IPS-NIHi7 (cell line): ENCODE results near the gene KRTAP9-6.
"Not testable (repeated sequence)": the region's sequence is repeated elsewhere in the genome, so short reads cannot be mapped to it uniquely, and the experiment has no call there.

ENCODE experiments used
- DNase-seq: peaks from one replicate; pipeline ENCODE4 v3.0.0; 2012; ENCODE audit warnings: mixed read lengths; ENCODE audit errors: extremely low spot score

The KRTAP9-6 gene

GRCh38 chr17:41265078-41265477 is at the start of gene KRTAP9-6:
Gene KRTAP9-6, plus strand, starts transcription at chr17:41265378. Its CDS starts 0 bp downstream, at chr17:41265378.
- no peak for DNase-seq

- DNase-seq: no peak
These were observed 49.5 kb upstream of the KRTAP9-6 start for GRCh38 chr17:41215681-41216080.

- DNase-seq: no peak
These were observed 41.4 kb upstream of the KRTAP9-6 start for GRCh38 chr17:41223821-41224220.

GRCh38 chr17:41226051-41226450 is 39.1 kb upstream of the KRTAP9-6 start:
- DNase-seq: no peak

- not testable (repeated sequence) for DNase-seq
These were observed 38.5 kb upstream of the KRTAP9-6 start, which contains the start of gene KRTAP9-2 for GRCh38 chr17:41226598-41227095. Gene KRTAP9-2, plus strand, starts transcription at chr17:41226648. Its CDS starts 7 bp downstream, at chr17:41226655.

GRCh38 chr17:41230094-41230493 is 35.1 kb upstream of the KRTAP9-6 start:
- no peak for DNase-seq

GRCh38 chr17:41231731-41232130 is 33.4 kb upstream of the KRTAP9-6 start:
- DNase-seq: no peak

- DNase-seq: not testable (repeated sequence)
These were observed 32.6 kb upstream of the KRTAP9-6 start, which contains the start of gene KRTAP9-3 for GRCh38 chr17:41232399-41233105. Gene KRTAP9-3, plus strand, starts transcription at chr17:41232449. Its CDS starts 53 bp downstream, at chr17:41232502.

- not testable (repeated sequence) for DNase-seq
These were observed 28.1 kb upstream of the KRTAP9-6 start for GRCh38 chr17:41237116-41237515.

- not testable (repeated sequence) for DNase-seq
These were observed 27.2 kb upstream of the KRTAP9-6 start, which contains the start of gene KRTAP9-8 for GRCh38 chr17:41237949-41238437. Gene KRTAP9-8, plus strand, starts transcription at chr17:41237999. Its CDS starts 53 bp downstream, at chr17:41238052.

GRCh38 chr17:41246995-41247787 is 18.0 kb upstream of the KRTAP9-6 start:
- DNase-seq: not testable (repeated sequence)

GRCh38 chr17:41249637-41250240 is 15.4 kb upstream of the KRTAP9-6 start, which contains the start of gene KRTAP9-4:
Gene KRTAP9-4, plus strand, starts transcription at chr17:41249687. Its CDS starts 34 bp downstream, at chr17:41249721.
- peak; percentile 0 for DNase-seq

- DNase-seq: peak; percentile 0
These were observed 13.9 kb upstream of the KRTAP9-6 start for GRCh38 chr17:41251261-41251660.

- DNase-seq: no peak
These were observed 10.3 kb upstream of the KRTAP9-6 start for GRCh38 chr17:41254861-41255260.

GRCh38 chr17:41255381-41256290 is 9.5 kb upstream of the KRTAP9-6 start, which contains the start of gene KRTAP9-9:
Gene KRTAP9-9, plus strand, starts transcription at chr17:41255384.
- not testable (repeated sequence) for DNase-seq

GRCh38 chr17:41256291-41256685 is 8.9 kb upstream of the KRTAP9-6 start:
- no peak for DNase-seq

- no peak for DNase-seq
These were observed 6.8 kb upstream of the KRTAP9-6 start for GRCh38 chr17:41258406-41258805.

- DNase-seq: no peak
These were observed 2.0 kb upstream of the KRTAP9-6 start for GRCh38 chr17:41263212-41263611.

- DNase-seq: peak; percentile 0
These were observed 579 bp upstream of the KRTAP9-6 start for GRCh38 chr17:41264599-41264998.

GRCh38 chr17:41267711-41268110 is 2.5 kb downstream of the KRTAP9-6 start:
- no peak for DNase-seq
